ENCODE data around the gene MCHR1. TPM values are rescaled to one million over a fixed set of nuclear protein-coding genes. Genes with fewer than 3 reads are reported as not detected.

The MCHR1 gene
- polyA plus RNA-seq, 1 donor (not counting 4 experiments of a cell fraction or from before 2014, with no cell fraction given) = 0.12 TPM

DNA sequence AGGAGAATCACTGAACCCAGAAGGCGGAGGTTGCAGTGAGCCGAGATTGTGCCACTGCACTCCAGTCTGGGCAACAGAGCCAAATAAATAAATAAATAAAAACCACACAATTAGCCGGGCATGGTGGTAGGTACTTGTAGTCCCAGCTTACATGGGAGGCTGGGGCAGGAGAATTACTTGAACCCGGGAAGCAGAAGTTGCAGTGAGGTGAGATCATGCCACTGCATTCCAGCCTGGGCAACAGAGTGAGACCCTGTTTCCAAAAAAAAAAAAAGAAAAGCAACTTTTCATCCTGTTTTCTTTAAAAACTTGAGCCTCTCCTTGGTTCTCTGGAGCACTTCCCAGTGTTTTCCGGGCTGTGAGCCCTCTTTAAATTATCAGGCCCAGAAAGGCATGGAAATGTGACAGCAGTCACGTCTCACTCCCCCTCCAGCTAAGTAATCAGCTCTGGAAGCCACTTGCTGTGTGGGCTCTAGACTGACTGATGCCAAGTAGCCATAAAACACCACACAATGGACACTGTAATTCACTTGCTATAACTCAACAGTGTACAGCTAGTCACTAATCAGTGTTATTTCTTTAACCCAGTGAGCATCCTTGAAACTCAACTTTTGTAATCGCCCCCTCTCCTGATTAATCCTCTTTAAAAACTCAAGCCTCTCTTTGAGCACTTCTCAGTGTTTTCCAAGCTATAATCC lies 13.0 kb upstream of the MCHR1 start:
- FAIRE-seq = no peak
- H3K27me3 ChIP-seq (ENCODE audit: control insufficient read depth, extremely low read depth, insufficient read depth, low read length) = no peaks in the 10 kb centered on the region
- dilution Hi-C loops (cut with MboI; ENCODE audit: extremely low pct_ligation_motif_present, low sequenced_read_pairs) = no loop called here
- H2AFZ ChIP-seq (ENCODE audit: control insufficient read depth, low read length) = no peak overlapping the region
- H3K9ac ChIP-seq (ENCODE audit: control insufficient read depth, extremely low read depth, insufficient read depth, low read length) = no peak overlapping the region
- H3K9me1 ChIP-seq (ENCODE audit: control insufficient read depth, extremely low read depth, insufficient read depth, low read length) = no peaks in the 10 kb centered on the region
- H3K36me3 ChIP-seq (ENCODE audit: control insufficient read depth in 2 of 2, extremely low read depth in 1 of 2, insufficient read depth in 2 of 2, low read length in 2 of 2) = no peaks in the 10 kb centered on the region
- no peak overlapping the region for H3K4me3 ChIP-seq (ENCODE audit: control insufficient read depth in 2 of 3, extremely low read depth in 1 of 3, insufficient read depth in 2 of 3, low read depth in 1 of 3, low read length in 3 of 3)
- peaks cover 12% of the 10 kb centered on the region for H3K4me1 ChIP-seq (ENCODE audit: control insufficient read depth, extremely low read depth, insufficient read depth, low read length)
- no peak overlapping the region for H3K4me2 ChIP-seq (ENCODE audit: control insufficient read depth, extremely low read depth, insufficient read depth, low read depth, low read length)
- no peaks in the 10 kb centered on the region for H4K20me1 ChIP-seq (ENCODE audit: control insufficient read depth, extremely low read depth, insufficient read depth, low read length)
- H3K79me2 ChIP-seq (ENCODE audit: control insufficient read depth, insufficient read depth, low read length) = no peaks in the 10 kb centered on the region
- TF ChIP-seq, protein P1, sequence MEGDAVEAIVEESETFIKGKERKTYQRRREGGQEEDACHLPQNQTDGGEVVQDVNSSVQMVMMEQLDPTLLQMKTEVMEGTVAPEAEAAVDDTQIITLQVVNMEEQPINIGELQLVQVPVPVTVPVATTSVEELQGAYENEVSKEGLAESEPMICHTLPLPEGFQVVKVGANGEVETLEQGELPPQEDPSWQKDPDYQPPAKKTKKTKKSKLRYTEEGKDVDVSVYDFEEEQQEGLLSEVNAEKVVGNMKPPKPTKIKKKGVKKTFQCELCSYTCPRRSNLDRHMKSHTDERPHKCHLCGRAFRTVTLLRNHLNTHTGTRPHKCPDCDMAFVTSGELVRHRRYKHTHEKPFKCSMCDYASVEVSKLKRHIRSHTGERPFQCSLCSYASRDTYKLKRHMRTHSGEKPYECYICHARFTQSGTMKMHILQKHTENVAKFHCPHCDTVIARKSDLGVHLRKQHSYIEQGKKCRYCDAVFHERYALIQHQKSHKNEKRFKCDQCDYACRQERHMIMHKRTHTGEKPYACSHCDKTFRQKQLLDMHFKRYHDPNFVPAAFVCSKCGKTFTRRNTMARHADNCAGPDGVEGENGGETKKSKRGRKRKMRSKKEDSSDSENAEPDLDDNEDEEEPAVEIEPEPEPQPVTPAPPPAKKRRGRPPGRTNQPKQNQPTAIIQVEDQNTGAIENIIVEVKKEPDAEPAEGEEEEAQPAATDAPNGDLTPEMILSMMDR (optimal IDR thresholded peaks at IDR 0.05 in 1 of 3, IDR thresholded peaks at IDR 0.05 in 1 of 3, conservative IDR thresholded peaks at IDR 0.05 in 1 of 3; ENCODE audit: extremely low read depth in 1 of 3, insufficient read depth in 2 of 3, low read length in 3 of 3) = no peak
- TF ChIP-seq EZH2 (IDR thresholded peaks at IDR 0.05; ENCODE audit: low read length) = no peak
- no peaks in the 10 kb centered on the region for H3K9me3 ChIP-seq (ENCODE audit: control insufficient read depth, low read depth, low read length)
- no peak for DNase-seq (ENCODE audit: low read depth, low spot score)
- H3K27ac ChIP-seq (ENCODE audit: control insufficient read depth, insufficient read depth, low read length) = no peak overlapping the region

DNA sequence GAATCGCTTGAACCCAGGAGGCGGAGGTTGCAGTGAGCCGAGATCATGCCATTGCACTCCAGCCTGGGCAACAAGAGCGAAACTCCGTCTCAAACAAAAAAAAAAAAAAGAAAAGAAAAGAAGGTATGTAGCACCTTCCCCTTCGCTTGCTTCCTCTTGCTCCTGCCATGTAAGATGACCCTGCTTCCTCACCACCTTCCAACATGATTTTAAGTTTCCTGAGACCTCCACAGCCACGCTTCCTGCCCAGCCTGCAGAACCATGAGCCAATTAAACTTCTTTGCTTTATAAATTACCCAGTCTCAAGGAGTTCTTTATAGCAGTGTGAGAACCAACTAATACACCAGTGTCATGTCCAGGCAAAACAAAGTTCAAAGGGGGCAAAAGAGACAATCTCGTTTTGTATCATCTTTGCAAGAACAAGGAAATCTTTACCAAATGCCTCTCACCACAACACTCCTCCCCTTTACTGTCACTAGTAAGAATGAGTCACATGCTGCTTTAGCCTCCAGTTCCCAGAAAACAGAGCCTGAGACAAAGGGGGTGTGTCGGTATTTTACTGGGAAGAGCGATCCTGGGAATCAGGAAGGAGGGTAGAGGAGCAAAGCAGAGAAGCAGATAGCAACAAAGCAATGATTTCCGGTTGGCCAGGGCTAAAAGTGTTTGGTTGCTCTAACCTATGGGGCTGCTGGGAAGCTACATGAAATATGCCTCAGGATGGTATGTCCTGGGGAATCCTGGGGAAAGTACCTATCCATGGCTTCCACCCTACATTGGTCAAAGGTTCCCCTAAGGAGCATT lies 10.5 kb upstream of the MCHR1 start:
- Histone ChIP-seq H3K4me2 (ENCODE audit: control insufficient read depth, extremely low read depth, insufficient read depth, low read depth, low read length) (peak overlapping the region; percentile 22), H3K36me3 (ENCODE audit: control insufficient read depth in 2 of 2, extremely low read depth in 1 of 2, insufficient read depth in 2 of 2, low read length in 2 of 2) (no peaks in the 10 kb centered on the region), H3K27me3 (ENCODE audit: control insufficient read depth, extremely low read depth, insufficient read depth, low read length) (no peaks in the 10 kb centered on the region), H3K9me3 (ENCODE audit: control insufficient read depth, low read depth, low read length) (no peaks in the 10 kb centered on the region), H4K20me1 (ENCODE audit: control insufficient read depth, extremely low read depth, insufficient read depth, low read length) (no peaks in the 10 kb centered on the region), H3K79me2 (ENCODE audit: control insufficient read depth, insufficient read depth, low read length) (no peaks in the 10 kb centered on the region), H3K4me1 (ENCODE audit: control insufficient read depth, extremely low read depth, insufficient read depth, low read length) (peaks cover 12% of the 10 kb centered on the region), H3K9me1 (ENCODE audit: control insufficient read depth, extremely low read depth, insufficient read depth, low read length) (no peaks in the 10 kb centered on the region), H3K9ac (ENCODE audit: control insufficient read depth, extremely low read depth, insufficient read depth, low read length) (peak overlapping the region; percentile 20), H3K27ac (ENCODE audit: control insufficient read depth, insufficient read depth, low read length) (peak overlapping the region; percentile 67), H2AFZ (ENCODE audit: control insufficient read depth, low read length) (peak overlapping the region; percentile 0), H3K4me3 (ENCODE audit: control insufficient read depth in 2 of 3, extremely low read depth in 1 of 3, insufficient read depth in 2 of 3, low read depth in 1 of 3, low read length in 3 of 3) (no peak overlapping the region)
- TF ChIP-seq, protein P1 (optimal IDR thresholded peaks at IDR 0.05 in 1 of 3, IDR thresholded peaks at IDR 0.05 in 1 of 3, conservative IDR thresholded peaks at IDR 0.05 in 1 of 3; ENCODE audit: extremely low read depth in 1 of 3, insufficient read depth in 2 of 3, low read length in 3 of 3) = no peak
- no peak for TF ChIP-seq EZH2 (IDR thresholded peaks at IDR 0.05; ENCODE audit: low read length)
- dilution Hi-C loops (cut with MboI; ENCODE audit: extremely low pct_ligation_motif_present, low sequenced_read_pairs) = no loop called here
- DNase-seq (ENCODE audit: low read depth, low spot score) (no peak), FAIRE-seq (peak; percentile 95)

All from keratinocyte (primary cell).